Caco-2 (cell line): Measurements from ENCODE around the gene ADAMTS15. TPM values are rescaled to one million over a fixed set of nuclear protein-coding genes. Genes with fewer than 3 reads are reported as not detected.

Experiments
- BruUV-seq: library from RNA; stranded (reverse); fragments of 400-500 nt; replicated peaks from 2 replicates; lab custom pipeline; 2021; lab: Mats Ljungman, UMichigan
- CTCF ChIA-PET: fragments of 300-600 bp; sonication (Branson Sonifier 250); formaldehyde crosslinking; loops from one replicate; lab custom pipeline; 2022; ENCODE audit warnings: antibody characterized with exemption; lab: Charles Lee
- POLR2A ChIA-PET: fragments of 300-600 bp; sonication (Branson Sonifier 250); formaldehyde crosslinking; loops from one replicate; lab custom pipeline; 2022; ENCODE audit warnings: antibody characterized with exemption; lab: Charles Lee
- DNase-seq, 2 experiments: peaks; one replicate each; pipeline versions ENCODE4 v3.0.0 to v3.0.0-alpha.2; 2020 to 2022
- H3K27me3 ChIP-seq: replicated peaks from 2 replicates; pipeline ENCODE4 v1.6.0; 2011; ENCODE audit warnings: low read length; ENCODE audit not compliant: control insufficient read depth, insufficient read depth
- H3K36me3 ChIP-seq: 2 replicates; pipeline ENCODE4 v1.5.1; 2011; ENCODE audit warnings: low read length; ENCODE audit not compliant: control insufficient read depth, insufficient read depth
- H3K4me1 ChIP-seq: fragments of 250-450 bp; sonication (Bioruptor Pico); 2 replicates; pipeline ENCODE4 v1.5.1; 2020; ENCODE audit warnings: mild to moderate bottlenecking
- H3K4me3 ChIP-seq: 2 replicates; pipeline ENCODE4 v1.5.1; 2011; ENCODE audit warnings: low read depth, mild to moderate bottlenecking, control low read depth, low read length
- H3K9me3 ChIP-seq: fragments of 250-450 bp; sonication (Bioruptor Pico); 2 replicates; pipeline ENCODE4 v1.5.1; 2020; ENCODE audit warnings: mild to moderate bottlenecking, moderate library complexity
- H3K27ac Mint-ChIP-seq: one replicate; pipeline ENCODE4 v1.8.0; 2022; ENCODE audit warnings: mixed read lengths; ENCODE audit not compliant: unreplicated experiment
- H3K27me3 Mint-ChIP-seq: one replicate; pipeline ENCODE4 v1.8.0; 2022; ENCODE audit warnings: mixed read lengths; ENCODE audit not compliant: insufficient read depth, unreplicated experiment
- H3K36me3 Mint-ChIP-seq: one replicate; pipeline ENCODE4 v1.8.0; 2022; ENCODE audit warnings: mild to moderate bottlenecking, mixed read lengths; ENCODE audit not compliant: insufficient read depth, unreplicated experiment
- H3K4me1 Mint-ChIP-seq: one replicate; pipeline ENCODE4 v1.8.0; 2022; ENCODE audit warnings: low read depth, mixed read lengths; ENCODE audit not compliant: unreplicated experiment
- H3K4me3 Mint-ChIP-seq: one replicate; pipeline ENCODE4 v1.8.0; 2022; ENCODE audit warnings: mild to moderate bottlenecking, moderate library complexity, mixed read lengths; ENCODE audit not compliant: unreplicated experiment
- H3K9me3 Mint-ChIP-seq: one replicate; pipeline ENCODE4 v1.8.0; 2022; ENCODE audit warnings: mixed read lengths; ENCODE audit not compliant: unreplicated experiment
- intact Hi-C: fragments of 100-400 bp; cut with micrococcal nuclease; formaldehyde crosslinking; loops from one replicate; pipeline ENCODE4 v1.10.0; 2022; ENCODE audit not compliant: unreplicated experiment
- total RNA-seq: library from RNA; stranded (reverse); gene quantifications from 2 replicates; pipeline ENCODE4 v1.2.3, GENCODE V29; 2022
- TF ChIP-seq, protein P1 (sequence below), 2 experiments: fragments of 200-600 bp in 1 of 2; IDR thresholded peaks; 1 replicate in 1 of 2; 2 replicates in 1 of 2; pipeline versions ENCODE4 v1.5.1 to v1.8.0; 2011 to 2022; ENCODE audit warnings: antibody characterized with exemption in 1 of 2, control low read depth in 1 of 2, inconsistent platforms in 1 of 2, low read depth in 1 of 2, low read length in 1 of 2, mild to moderate bottlenecking in 1 of 2, moderate library complexity in 1 of 2; ENCODE audit not compliant: insufficient read depth in 1 of 2, severe bottlenecking in 1 of 2, unreplicated experiment in 1 of 2

ADAMTS15 gene
- total RNA-seq, 1 experiment from 2014 or later: 0.20 TPM

DNA sequence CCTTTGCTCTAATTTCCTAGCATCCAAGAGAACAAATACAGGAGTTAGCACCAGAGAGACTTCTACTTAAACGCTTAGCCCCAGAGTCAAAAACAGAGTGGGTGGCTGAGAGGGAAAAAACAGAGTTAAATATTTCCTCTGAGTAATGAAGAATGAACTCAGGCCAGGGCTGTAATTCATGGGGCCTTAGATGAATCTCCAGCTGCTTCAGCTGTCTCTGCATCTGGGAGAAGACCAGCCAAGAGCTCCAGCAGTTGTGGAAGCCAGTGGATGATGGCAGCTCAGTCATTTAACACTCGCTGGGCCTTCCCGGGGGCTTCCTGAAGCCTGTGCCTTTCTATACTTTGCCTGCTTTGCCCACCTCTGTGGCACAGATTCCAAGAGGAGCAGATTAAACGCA, 5.7 kb upstream of the ADAMTS15 start:
- TF ChIP-seq, protein P1, sequence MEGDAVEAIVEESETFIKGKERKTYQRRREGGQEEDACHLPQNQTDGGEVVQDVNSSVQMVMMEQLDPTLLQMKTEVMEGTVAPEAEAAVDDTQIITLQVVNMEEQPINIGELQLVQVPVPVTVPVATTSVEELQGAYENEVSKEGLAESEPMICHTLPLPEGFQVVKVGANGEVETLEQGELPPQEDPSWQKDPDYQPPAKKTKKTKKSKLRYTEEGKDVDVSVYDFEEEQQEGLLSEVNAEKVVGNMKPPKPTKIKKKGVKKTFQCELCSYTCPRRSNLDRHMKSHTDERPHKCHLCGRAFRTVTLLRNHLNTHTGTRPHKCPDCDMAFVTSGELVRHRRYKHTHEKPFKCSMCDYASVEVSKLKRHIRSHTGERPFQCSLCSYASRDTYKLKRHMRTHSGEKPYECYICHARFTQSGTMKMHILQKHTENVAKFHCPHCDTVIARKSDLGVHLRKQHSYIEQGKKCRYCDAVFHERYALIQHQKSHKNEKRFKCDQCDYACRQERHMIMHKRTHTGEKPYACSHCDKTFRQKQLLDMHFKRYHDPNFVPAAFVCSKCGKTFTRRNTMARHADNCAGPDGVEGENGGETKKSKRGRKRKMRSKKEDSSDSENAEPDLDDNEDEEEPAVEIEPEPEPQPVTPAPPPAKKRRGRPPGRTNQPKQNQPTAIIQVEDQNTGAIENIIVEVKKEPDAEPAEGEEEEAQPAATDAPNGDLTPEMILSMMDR (IDR thresholded peaks at IDR 0.05; ENCODE audit: insufficient read depth in 1 of 2, low read depth in 1 of 2, low read length in 1 of 2, severe bottlenecking in 1 of 2, unreplicated experiment in 1 of 2): no peak
- Mint-ChIP-seq H3K4me1 (no peaks in the 10 kb centered on the region), H3K27ac (no peak overlapping the region), H3K27me3 (peaks cover 32% of the 10 kb centered on the region), H3K4me3 (no peak overlapping the region), H3K9me3 (no peaks in the 10 kb centered on the region), H3K36me3 (no peaks in the 10 kb centered on the region)
- no peak for DNase-seq
- H3K4me1 ChIP-seq: no peaks in the 10 kb centered on the region
- BruUV-seq: no TSS peak
- H3K36me3 ChIP-seq: no peaks in the 10 kb centered on the region
- CTCF ChIA-PET: interaction anchor here (0.6 to 1.5 kb wide), 2 partner anchors 12 to 15 kb away, joined by 3 to 5 read pairs; no protein-coding TSS in a partner anchor
- H3K9me3 ChIP-seq: peaks cover 7% of the 10 kb centered on the region; the same call in 1 of the 2 replicates
- intact Hi-C loops: no loop called here
- no peak overlapping the region for H3K4me3 ChIP-seq
- POLR2A ChIA-PET: no interaction called here
- H3K27me3 ChIP-seq: no peaks in the 10 kb centered on the region

- no peaks in the 10 kb centered on the region; the same call in 1 of the 2 replicates for H3K27me3 ChIP-seq
- H3K4me1 Mint-ChIP-seq: no peaks in the 10 kb centered on the region
- H3K36me3 ChIP-seq: no peaks in the 10 kb centered on the region
- H3K4me1 ChIP-seq: no peaks in the 10 kb centered on the region
- H3K9me3 ChIP-seq: peaks cover 7% of the 10 kb centered on the region; the same call in 1 of the 2 replicates
- H3K27ac Mint-ChIP-seq: no peak overlapping the region
- no peak for DNase-seq
- no TSS peak for BruUV-seq
- H3K4me3 Mint-ChIP-seq: no peak overlapping the region
- no peaks in the 10 kb centered on the region for H3K36me3 Mint-ChIP-seq
- POLR2A ChIA-PET: no interaction called here
- no peaks in the 10 kb centered on the region for H3K9me3 Mint-ChIP-seq
- H3K4me3 ChIP-seq: no peak overlapping the region
- CTCF ChIA-PET: no interaction called here
- intact Hi-C loops: no loop called here
- TF ChIP-seq, protein P1 (IDR thresholded peaks at IDR 0.05; ENCODE audit: insufficient read depth in 1 of 2, low read depth in 1 of 2, low read length in 1 of 2, severe bottlenecking in 1 of 2, unreplicated experiment in 1 of 2): no peak
- peaks cover 13% of the 10 kb centered on the region for H3K27me3 Mint-ChIP-seq
These were observed 2.7 kb upstream of the ADAMTS15 start for GRCh38 chr11:130445788-130446187.

- H3K4me3 Mint-ChIP-seq: peak overlapping the region; percentile 71
- H3K4me3 ChIP-seq: peak overlapping the region; percentile 51
- H3K27me3 ChIP-seq: peaks cover 3% of the 10 kb centered on the region
- H3K9me3 ChIP-seq: no peaks in the 10 kb centered on the region
- H3K4me1 Mint-ChIP-seq: peaks cover under 1% of the 10 kb centered on the region
- no TSS peak for BruUV-seq
- DNase-seq: no peak
- ChIA-PET POLR2A (interaction anchor here (0.6 kb wide), 2 partner anchors 172 to 379 kb away, joined by 3 to 9 read pairs; no protein-coding TSS in a partner anchor), CTCF (interaction anchor here (0.6 to 1.3 kb wide), 6 partner anchors 13 to 414 kb away, joined by 3 to 10 read pairs (median 4); no protein-coding TSS in a partner anchor)
- intact Hi-C loops: loop anchor here (1.0 kb wide), 1 partner anchor 13 kb away; no protein-coding TSS in a partner anchor
- TF ChIP-seq, protein P1 (IDR thresholded peaks at IDR 0.05; ENCODE audit: insufficient read depth in 1 of 2, low read depth in 1 of 2, low read length in 1 of 2, severe bottlenecking in 1 of 2, unreplicated experiment in 1 of 2): no peak
- H3K9me3 Mint-ChIP-seq: no peaks in the 10 kb centered on the region
- H3K36me3 Mint-ChIP-seq: no peaks in the 10 kb centered on the region
- H3K4me1 ChIP-seq: no peaks in the 10 kb centered on the region
- no peak overlapping the region for H3K27ac Mint-ChIP-seq
- no peaks in the 10 kb centered on the region for H3K36me3 ChIP-seq
- H3K27me3 Mint-ChIP-seq: peaks cover 11% of the 10 kb centered on the region
These were observed 418 bp upstream of the ADAMTS15 start for GRCh38 chr11:130448039-130448415.
